Activated CD4-positive, alpha-beta memory T cell treated with anti-CD3 and anti-CD28 coated beads for 36 hours (primary cell): ENCODE data around the gene ARHGEF17. TPM values are rescaled to one million over a fixed set of nuclear protein-coding genes. Genes with fewer than 3 reads are reported as not detected.

ENCODE experiments used
- CTCF ChIA-PET: fragments of 350-600 bp; sonication (Branson Sonifier 250); formaldehyde crosslinking; loops from one replicate; lab custom pipeline; 2021; ENCODE audit warnings: antibody characterized with exemption, inconsistent platforms; lab: Charles Lee
- POLR2A ChIA-PET: fragments of 350-600 bp; sonication (Branson Sonifier 250); formaldehyde crosslinking; loops from one replicate; lab custom pipeline; 2021; ENCODE audit warnings: antibody characterized with exemption; lab: Charles Lee
- DNase-seq: peaks from one replicate; pipeline ENCODE4 v3.0.0-alpha.2; 2020
- H3K27ac Mint-ChIP-seq: one replicate; pipeline ENCODE4 v1.8.0; 2021; ENCODE audit warnings: mixed read lengths
- H3K27me3 Mint-ChIP-seq: one replicate; pipeline ENCODE4 v1.8.0; 2021; ENCODE audit warnings: mixed read lengths
- H3K36me3 Mint-ChIP-seq: one replicate; pipeline ENCODE4 v1.8.0; 2021; ENCODE audit warnings: mixed read lengths
- H3K4me1 Mint-ChIP-seq: one replicate; pipeline ENCODE4 v1.8.0; 2021; ENCODE audit warnings: low read depth, mixed read lengths
- H3K4me3 Mint-ChIP-seq: one replicate; pipeline ENCODE4 v1.8.0; 2021; ENCODE audit warnings: mild to moderate bottlenecking, mixed read lengths
- H3K9me3 Mint-ChIP-seq: one replicate; pipeline ENCODE4 v1.8.0; 2021; ENCODE audit warnings: mixed read lengths
- intact Hi-C: fragments of 100-400 bp; cut with micrococcal nuclease; formaldehyde crosslinking; loops from one replicate; pipeline ENCODE4 v1.15.1; 2023
- total RNA-seq, 2 experiments: library from RNA; stranded (reverse); gene quantifications; one replicate each; pipeline ENCODE4 v1.2.3, GENCODE V29; 2021

ARHGEF17 gene
- total RNA-seq, 2 experiments from 2014 or later, result 0.07 TPM; not detected in 1

DNA sequence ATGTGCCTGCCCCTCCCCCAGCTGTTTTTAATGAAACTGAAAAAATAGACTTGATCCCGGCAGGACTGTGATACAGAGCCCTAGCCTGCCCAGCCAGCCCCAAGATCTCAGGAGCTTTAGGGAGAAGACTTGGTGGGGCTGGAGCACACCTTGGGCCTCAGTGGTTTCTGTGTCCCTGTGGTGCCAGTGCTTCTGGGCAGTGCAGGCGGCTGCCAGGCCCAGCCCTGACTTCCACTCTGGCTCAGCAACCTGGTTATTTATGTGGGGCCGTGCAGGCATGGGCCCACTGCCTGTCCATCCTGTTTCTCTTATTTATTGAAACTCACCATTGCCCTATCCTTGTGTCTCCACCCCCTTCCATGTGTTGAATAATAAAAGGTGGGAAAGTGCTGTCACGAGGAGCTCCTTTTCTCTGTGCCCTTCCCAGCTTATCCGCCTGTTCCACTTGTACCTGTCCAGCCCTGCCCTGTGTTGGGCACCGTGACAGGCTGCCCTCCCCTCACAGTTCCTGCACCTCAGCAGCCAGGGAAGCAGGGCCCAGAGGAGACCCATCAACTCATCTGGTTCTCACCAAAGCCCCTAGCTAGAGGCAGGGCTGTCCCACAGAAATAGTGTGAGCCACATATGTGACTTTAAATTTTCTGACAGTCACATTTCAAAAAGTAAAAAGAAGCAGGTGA is 88.3 kb downstream of the ARHGEF17 start:
- CTCF ChIA-PET, result interaction anchor here (0.9 to 2.5 kb wide), 4 partner anchors 9 to 264 kb away, joined by 3 to 15 read pairs (median 4); no protein-coding TSS in a partner anchor

DNA sequence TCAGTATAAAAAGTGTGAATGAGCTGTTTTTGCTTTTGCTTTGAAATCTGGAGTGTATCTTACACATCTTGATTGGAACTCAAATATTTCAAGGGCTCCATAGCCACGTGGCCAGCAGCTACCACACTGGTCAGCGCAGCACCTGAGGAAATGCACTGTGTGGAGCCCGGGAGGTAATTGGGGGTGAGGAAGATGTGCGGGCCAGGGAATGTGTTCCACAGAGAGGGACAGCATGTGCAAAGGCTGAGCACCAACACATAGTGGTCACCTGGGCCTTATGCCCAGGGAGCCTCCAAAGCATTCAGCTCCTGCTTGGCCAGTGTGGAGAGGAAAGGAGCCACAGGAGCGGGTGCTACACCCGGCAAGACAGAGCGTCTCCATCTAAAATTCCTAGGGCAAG is 88.9 kb downstream of the ARHGEF17 start:
- H3K36me3 Mint-ChIP-seq, result peaks cover 10% of the 10 kb centered on the region
- H3K27ac Mint-ChIP-seq, result no peak overlapping the region
- ChIA-PET POLR2A (no interaction called here), CTCF (interaction anchor here (0.9 to 2.5 kb wide), 4 partner anchors 8 to 264 kb away, joined by 3 to 15 read pairs (median 4); no protein-coding TSS in a partner anchor)
- no peaks in the 10 kb centered on the region for H3K27me3 Mint-ChIP-seq
- intact Hi-C loops, result no loop called here
- H3K4me1 Mint-ChIP-seq, result no peaks in the 10 kb centered on the region
- no peak overlapping the region for H3K4me3 Mint-ChIP-seq
- DNase-seq, result no peak
- H3K9me3 Mint-ChIP-seq, result no peaks in the 10 kb centered on the region

More for the DNA sequence above, 88.3 kb downstream of the ARHGEF17 start:
- Mint-ChIP-seq H3K27me3 (no peaks in the 10 kb centered on the region), H3K27ac (no peak overlapping the region), H3K4me3 (no peak overlapping the region), H3K36me3 (peaks cover 10% of the 10 kb centered on the region), H3K9me3 (no peaks in the 10 kb centered on the region), H3K4me1 (no peaks in the 10 kb centered on the region)
- intact Hi-C loops, result no loop called here
- DNase-seq, result no peak
- POLR2A ChIA-PET, result no interaction called here

DNA sequence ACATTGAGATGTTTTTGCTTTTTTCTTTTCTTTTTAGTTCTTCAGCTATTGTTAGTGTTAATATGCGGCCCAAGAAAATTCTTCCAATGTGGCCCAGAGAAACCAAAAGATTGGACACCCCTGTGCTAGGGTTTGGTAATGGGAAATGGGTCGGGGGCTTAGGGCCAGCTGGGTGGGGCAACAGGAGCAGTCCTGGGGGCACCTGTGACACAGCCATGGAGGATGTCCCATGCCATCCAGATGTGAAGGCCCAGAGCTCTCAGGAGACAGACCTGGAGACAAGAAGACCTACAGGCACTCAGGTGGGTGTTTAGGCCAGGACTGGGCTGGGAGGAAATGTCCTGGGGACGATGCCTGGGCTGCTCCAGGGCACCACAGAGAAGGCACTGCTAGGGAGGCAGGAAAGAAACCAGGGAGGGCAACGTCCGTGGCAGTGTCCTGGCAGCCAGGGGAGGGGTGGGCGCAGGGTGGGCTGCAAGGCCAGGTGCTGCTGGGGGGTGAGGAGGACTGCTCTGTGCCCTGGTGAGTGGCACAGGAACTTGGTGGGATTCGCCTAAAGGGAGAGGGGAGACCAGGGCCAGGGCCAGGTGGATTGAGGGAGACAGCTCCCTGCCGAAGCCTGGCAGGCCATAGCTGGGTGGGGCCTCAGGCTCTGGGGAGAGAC is 89.5 kb downstream of the ARHGEF17 start:
- Mint-ChIP-seq H3K4me1 (no peaks in the 10 kb centered on the region), H3K27ac (no peak overlapping the region), H3K9me3 (no peaks in the 10 kb centered on the region), H3K4me3 (no peak overlapping the region), H3K27me3 (no peaks in the 10 kb centered on the region), H3K36me3 (peaks cover 10% of the 10 kb centered on the region)
- intact Hi-C loops, result no loop called here
- CTCF ChIA-PET, result interaction anchor here (0.5 to 2.5 kb wide), 4 partner anchors 47 to 264 kb away, joined by 3 to 15 read pairs (median 4); no protein-coding TSS in a partner anchor
- POLR2A ChIA-PET, result no interaction called here
- DNase-seq, result no peak

DNA sequence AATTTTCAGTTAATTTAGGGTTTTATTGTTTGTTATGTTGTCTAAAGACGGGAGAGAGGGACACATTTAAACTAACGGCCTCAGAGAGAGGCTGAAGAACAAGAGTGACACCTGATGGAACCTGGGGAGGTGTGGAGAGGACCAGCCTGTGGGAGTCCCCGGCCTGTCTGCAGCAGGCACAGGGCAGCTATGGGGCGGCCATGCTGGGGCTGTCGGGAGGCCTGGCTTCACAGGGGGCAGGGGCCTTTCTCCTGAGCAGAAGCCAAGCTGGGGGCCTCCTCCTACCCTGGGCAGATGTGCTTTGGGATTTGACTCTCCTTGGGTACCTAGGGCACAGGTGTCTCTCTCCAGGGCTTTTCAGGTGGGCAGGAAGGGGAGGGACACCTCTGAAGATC is 90.1 kb downstream of the ARHGEF17 start:
- H3K4me3 Mint-ChIP-seq, result no peak overlapping the region
- H3K36me3 Mint-ChIP-seq, result peaks cover 10% of the 10 kb centered on the region
- H3K9me3 Mint-ChIP-seq, result no peaks in the 10 kb centered on the region
- ChIA-PET CTCF (interaction anchor here (0.5 to 3.6 kb wide), 3 partner anchors 47 to 264 kb away, joined by 3 to 21 read pairs (median 3); no protein-coding TSS in a partner anchor), POLR2A (no interaction called here)
- no peak overlapping the region for H3K27ac Mint-ChIP-seq
- H3K27me3 Mint-ChIP-seq, result no peaks in the 10 kb centered on the region
- DNase-seq, result no peak
- intact Hi-C loops, result no loop called here
- H3K4me1 Mint-ChIP-seq, result no peaks in the 10 kb centered on the region

DNA sequence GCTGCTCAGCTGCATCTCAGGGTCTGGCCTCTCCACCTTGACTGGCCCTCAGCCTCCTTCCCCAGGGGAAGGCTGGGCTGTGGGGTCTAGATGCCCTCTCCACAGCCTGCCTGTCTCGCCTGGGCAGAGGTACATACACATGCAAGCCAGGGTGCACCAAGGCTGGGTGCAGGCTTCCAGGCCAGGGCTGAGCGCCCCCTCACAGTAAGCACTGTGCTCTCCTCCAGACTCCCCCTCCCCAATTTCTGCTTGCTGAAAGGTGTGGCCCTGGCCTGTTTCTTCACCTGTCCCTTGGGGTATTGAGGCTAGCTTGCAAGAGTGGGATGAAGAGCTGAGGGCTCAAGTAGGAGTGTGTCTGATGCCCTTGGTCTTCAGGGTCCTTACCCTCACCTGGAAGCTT is 90.6 kb downstream of the ARHGEF17 start:
- H3K36me3 Mint-ChIP-seq, result peaks cover 10% of the 10 kb centered on the region
- POLR2A ChIA-PET, result no interaction called here
- no peaks in the 10 kb centered on the region for H3K9me3 Mint-ChIP-seq

DNA sequence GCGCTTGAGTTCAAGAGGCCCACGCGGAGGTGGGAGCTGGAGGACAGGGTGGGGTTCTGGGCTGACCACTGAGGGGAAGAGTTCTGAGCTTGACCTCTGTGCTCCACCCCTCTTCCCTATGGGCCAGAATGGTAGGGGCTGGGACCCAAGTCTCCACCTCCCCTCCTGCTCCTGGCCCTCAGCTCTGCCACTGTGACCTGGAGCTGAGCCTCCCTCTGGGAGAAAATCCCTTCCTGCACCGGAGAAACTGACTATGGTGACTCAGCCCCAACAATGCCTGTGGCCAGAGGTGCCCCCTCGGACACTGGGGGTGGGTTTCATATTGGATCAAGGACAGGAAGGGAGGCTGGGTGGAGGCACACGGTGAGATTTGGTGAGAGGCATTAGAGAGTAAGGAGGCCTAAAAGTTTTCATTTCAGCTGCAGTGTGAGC is 91.1 kb downstream of the ARHGEF17 start:
- POLR2A ChIA-PET, result no interaction called here
- CTCF ChIA-PET, result interaction anchor here (3.6 kb wide), 1 partner anchor 48 kb away, joined by 21 read pairs; no protein-coding TSS in a partner anchor
- Mint-ChIP-seq H3K4me3 (no peak overlapping the region), H3K36me3 (peaks cover 10% of the 10 kb centered on the region), H3K4me1 (no peaks in the 10 kb centered on the region), H3K27me3 (no peaks in the 10 kb centered on the region), H3K27ac (peak overlapping the region; percentile 1), H3K9me3 (no peaks in the 10 kb centered on the region)
- no peak for DNase-seq
- intact Hi-C loops, result no loop called here

More for the DNA sequence above, 90.6 kb downstream of the ARHGEF17 start:
- intact Hi-C loops, result no loop called here
- H3K27me3 Mint-ChIP-seq, result no peaks in the 10 kb centered on the region
- DNase-seq, result no peak
- H3K4me3 Mint-ChIP-seq, result no peak overlapping the region
- H3K4me1 Mint-ChIP-seq, result no peaks in the 10 kb centered on the region
- CTCF ChIA-PET, result interaction anchor here (0.6 to 3.6 kb wide), 2 partner anchors 48 to 92 kb away, joined by 3 to 21 read pairs; no protein-coding TSS in a partner anchor
- H3K27ac Mint-ChIP-seq, result peak overlapping the region; percentile 40

DNA sequence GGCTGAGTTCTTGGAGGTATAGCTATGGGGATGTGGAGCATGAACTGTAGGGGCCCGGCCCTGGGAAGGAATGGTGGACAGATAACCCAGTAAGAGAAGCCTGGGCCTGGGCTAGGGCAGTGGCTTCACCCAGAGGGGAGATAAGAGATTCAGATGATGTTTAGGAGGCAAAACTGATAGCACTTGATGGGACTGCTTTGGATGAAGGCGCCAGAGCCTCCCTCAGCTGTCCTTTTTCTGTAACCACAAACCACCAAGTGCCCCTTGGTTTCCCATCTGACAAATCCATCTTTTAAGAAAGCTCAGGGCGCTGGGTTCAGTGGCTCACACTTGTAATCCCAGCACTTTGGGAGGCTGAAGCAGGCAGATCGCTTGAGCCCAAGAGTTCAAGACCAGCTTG is 91.6 kb downstream of the ARHGEF17 start:
- no peaks in the 10 kb centered on the region for H3K9me3 Mint-ChIP-seq
- peaks cover 10% of the 10 kb centered on the region for H3K36me3 Mint-ChIP-seq
- peak overlapping the region; percentile 1 for H3K27ac Mint-ChIP-seq
- CTCF ChIA-PET, result interaction anchor here (1.0 to 3.6 kb wide), 3 partner anchors 39 to 226 kb away, joined by 3 to 21 read pairs (median 5); no protein-coding TSS in a partner anchor
- no peaks in the 10 kb centered on the region for H3K27me3 Mint-ChIP-seq
- intact Hi-C loops, result no loop called here
- H3K4me3 Mint-ChIP-seq, result no peak overlapping the region
- no peaks in the 10 kb centered on the region for H3K4me1 Mint-ChIP-seq
- POLR2A ChIA-PET, result interaction anchor here (0.8 kb wide), 1 partner anchor 15 kb away, joined by 4 read pairs; no protein-coding TSS in a partner anchor
- DNase-seq, result no peak

DNA sequence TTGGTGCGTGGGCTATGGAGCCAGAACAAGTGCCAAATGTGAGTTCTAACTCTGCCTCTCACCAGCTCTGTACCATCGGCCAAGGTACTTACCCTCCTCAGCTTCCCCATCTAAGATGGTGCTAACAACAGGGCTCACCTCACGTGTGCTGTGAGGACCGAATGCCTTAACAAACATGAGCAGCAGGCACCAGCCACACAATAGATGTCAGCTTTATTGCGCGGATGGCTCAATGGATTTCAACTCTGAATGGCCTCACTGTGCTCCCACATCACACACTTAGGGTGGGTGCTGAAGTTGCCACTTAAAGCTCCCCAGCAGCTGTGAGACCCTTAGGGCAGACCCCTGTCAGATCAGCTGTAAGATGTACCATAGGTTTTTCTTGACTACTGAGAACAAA is 92.2 kb downstream of the ARHGEF17 start:
- ChIA-PET CTCF (interaction anchor here (1.0 to 3.6 kb wide), 3 partner anchors 40 to 225 kb away, joined by 3 to 21 read pairs (median 5); no protein-coding TSS in a partner anchor), POLR2A (interaction anchor here (0.8 kb wide), 1 partner anchor 14 kb away, joined by 4 read pairs; no protein-coding TSS in a partner anchor)
- H3K4me3 Mint-ChIP-seq, result no peak overlapping the region
- no peaks in the 10 kb centered on the region for H3K9me3 Mint-ChIP-seq
- H3K4me1 Mint-ChIP-seq, result no peaks in the 10 kb centered on the region
- no peaks in the 10 kb centered on the region for H3K27me3 Mint-ChIP-seq
- no peak overlapping the region for H3K27ac Mint-ChIP-seq
- H3K36me3 Mint-ChIP-seq, result peaks cover 7% of the 10 kb centered on the region
- intact Hi-C loops, result no loop called here
- DNase-seq, result no peak

DNA sequence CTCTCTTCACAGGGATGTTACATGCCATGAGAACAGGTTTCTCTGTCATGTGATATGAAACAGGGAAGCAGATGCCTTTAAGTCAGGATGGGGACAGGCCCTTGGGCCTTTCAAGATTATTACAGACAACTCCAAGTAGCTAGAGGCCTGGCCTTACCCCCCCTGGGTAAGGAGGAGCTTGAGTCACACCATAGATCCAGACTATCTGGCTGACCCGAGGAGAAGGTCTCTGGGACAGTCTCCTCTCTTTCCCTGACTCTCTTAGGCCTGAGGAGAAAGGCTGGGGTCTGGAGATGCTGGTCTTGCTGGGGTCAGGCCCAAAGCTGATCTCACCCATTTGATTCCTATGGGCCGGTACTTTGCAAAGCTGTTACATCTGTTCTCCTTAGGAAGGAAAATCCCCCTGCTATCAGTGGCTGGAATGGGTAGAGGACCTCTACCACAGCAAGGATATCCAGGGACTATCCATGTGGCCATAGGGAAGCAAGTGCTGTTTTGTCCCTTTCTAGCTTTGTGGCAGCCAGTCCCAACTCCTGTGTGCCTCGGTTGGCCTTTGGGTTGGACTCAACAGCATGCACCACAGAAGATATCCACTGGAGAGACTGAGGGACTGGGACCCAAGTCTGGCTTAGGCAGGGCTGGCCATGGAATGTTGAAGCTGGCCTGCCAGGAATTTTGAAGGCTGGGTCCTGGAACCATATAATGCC is 93.3 kb downstream of the ARHGEF17 start:
- no peak overlapping the region for H3K27ac Mint-ChIP-seq
- POLR2A ChIA-PET, result no interaction called here
- CTCF ChIA-PET, result interaction anchor here (1.5 to 3.6 kb wide), 2 partner anchors 50 to 224 kb away, joined by 5 to 21 read pairs; no protein-coding TSS in a partner anchor
- intact Hi-C loops, result no loop called here
- no peaks in the 10 kb centered on the region for H3K27me3 Mint-ChIP-seq
- H3K9me3 Mint-ChIP-seq, result no peaks in the 10 kb centered on the region
- DNase-seq, result no peak
- H3K36me3 Mint-ChIP-seq, result peaks cover 3% of the 10 kb centered on the region
- no peak overlapping the region for H3K4me3 Mint-ChIP-seq
- no peaks in the 10 kb centered on the region for H3K4me1 Mint-ChIP-seq

DNA sequence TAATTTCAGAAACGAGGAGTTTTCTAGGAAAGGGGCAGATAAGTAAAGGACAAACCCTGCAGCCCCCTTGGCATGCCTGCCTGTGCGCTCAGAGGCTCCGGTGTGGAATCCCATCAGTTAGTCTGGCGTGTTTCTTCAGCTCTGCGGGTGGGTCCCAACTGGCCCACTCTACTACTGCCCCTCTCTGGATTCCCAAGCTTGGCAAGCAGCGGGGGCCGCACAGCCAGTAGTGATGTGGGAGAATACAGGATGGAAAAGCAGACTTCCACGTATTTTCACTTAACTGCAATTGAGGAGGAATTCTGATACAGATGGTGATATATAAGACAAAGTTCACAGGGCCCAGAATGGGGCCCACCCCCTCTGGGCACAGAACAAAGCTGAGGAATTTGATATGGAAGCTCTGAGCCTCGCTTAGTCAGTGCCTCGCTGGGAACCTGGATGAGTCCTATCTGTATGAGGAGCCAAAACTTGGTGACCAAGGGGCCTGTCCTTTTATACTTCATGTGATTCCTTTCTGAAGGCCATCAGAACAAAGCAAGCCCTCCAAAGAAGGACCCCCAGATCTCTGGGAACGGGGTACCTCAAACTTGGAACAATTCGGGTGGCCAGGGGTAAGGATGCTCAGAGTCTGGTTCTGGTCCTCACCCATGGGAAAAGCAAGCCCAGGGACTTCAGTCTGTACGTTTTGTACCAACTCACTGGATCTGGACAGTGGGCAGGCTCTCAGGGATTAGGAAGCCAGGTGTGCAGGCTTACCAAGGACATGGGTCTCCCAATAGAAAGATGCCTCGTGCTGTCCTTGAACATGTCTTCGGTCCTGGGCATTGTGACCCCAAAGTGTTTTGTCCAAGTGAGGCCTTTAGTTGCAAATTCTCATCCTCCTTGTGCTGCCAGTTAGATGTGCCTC is 94.1 kb downstream of the ARHGEF17 start:
- no peaks in the 10 kb centered on the region for H3K9me3 Mint-ChIP-seq

DNA sequence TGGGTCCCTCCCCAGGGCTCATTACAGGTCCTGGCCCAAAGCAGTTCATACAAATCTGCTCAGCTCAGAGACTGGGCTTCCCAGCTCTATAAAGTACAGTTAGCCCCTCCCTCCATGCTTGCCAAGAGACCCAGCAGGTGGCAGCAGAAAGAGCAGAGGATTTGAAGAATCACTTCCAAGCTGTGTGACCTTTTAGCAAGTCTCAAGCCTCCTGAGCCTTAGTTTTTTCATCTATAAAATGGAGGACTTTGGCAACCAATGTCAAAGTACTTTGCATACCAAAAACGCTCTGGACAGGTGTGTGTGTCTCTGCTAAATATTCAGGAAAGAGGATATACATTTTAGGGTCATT is 94.7 kb downstream of the ARHGEF17 start:
- intact Hi-C loops, result no loop called here
- POLR2A ChIA-PET, result no interaction called here
- no peaks in the 10 kb centered on the region for H3K27me3 Mint-ChIP-seq
- H3K9me3 Mint-ChIP-seq, result no peaks in the 10 kb centered on the region
- H3K27ac Mint-ChIP-seq, result no peak overlapping the region
- no peak overlapping the region for H3K4me3 Mint-ChIP-seq
- CTCF ChIA-PET, result interaction anchor here (0.7 to 2.9 kb wide), 4 partner anchors 9 to 260 kb away, joined by 3 to 11 read pairs (median 5); no protein-coding TSS in a partner anchor
- H3K36me3 Mint-ChIP-seq, result no peaks in the 10 kb centered on the region
- H3K4me1 Mint-ChIP-seq, result no peaks in the 10 kb centered on the region
- peak; percentile 27 for DNase-seq

More for the DNA sequence above, 94.1 kb downstream of the ARHGEF17 start:
- no peak overlapping the region for H3K4me3 Mint-ChIP-seq
- H3K27ac Mint-ChIP-seq, result no peak overlapping the region
- no peaks in the 10 kb centered on the region for H3K4me1 Mint-ChIP-seq
- H3K36me3 Mint-ChIP-seq, result no peaks in the 10 kb centered on the region
- no peaks in the 10 kb centered on the region for H3K27me3 Mint-ChIP-seq
- intact Hi-C loops, result no loop called here
- no peak for DNase-seq
- ChIA-PET POLR2A (no interaction called here), CTCF (interaction anchor here (0.7 to 2.9 kb wide), 3 partner anchors 9 to 260 kb away, joined by 4 to 11 read pairs (median 6); no protein-coding TSS in a partner anchor)
